Fibroblast of the aortic adventitia (primary cell): ENCODE measurements around the gene ATG2B. TPM values are rescaled to one million over a fixed set of nuclear protein-coding genes. Genes with fewer than 3 reads are reported as not detected.

Experiments used
- DNase-seq: peaks from one replicate; pipeline ENCODE4 v3.0.0-alpha.2; 2010; ENCODE audit warnings: low read depth
- H3K4me3 ChIP-seq: 2 replicates; pipeline ENCODE4 v1.5.1; 2011; ENCODE audit warnings: low read depth, mild to moderate bottlenecking, control low read depth, low read length, moderate library complexity
- CTCF ChIP-seq: IDR thresholded peaks from 2 replicates; pipeline ENCODE4 v1.5.1; 2011; ENCODE audit warnings: mild to moderate bottlenecking, low read length, control low read depth, inconsistent platforms; ENCODE audit not compliant: insufficient read depth
- total RNA-seq: library from RNA; depleted of rRNA; stranded (reverse); fragments of >200 nt; gene quantifications from 2 replicates; pipeline ENCODE4 v1.2.3, GENCODE V29; 2012; ENCODE audit warnings: low replicate concordance

ATG2B gene
- total RNA-seq, 1 donor, result 28.7 TPM

- DNase-seq, result peak; percentile 62
- no peak for TF ChIP-seq CTCF
- no peak overlapping the region for H3K4me3 ChIP-seq
Measured at GRCh38 chr14:96270565-96271420, 92.3 kb downstream of the ATG2B start.

GRCh38 chr14:96269359-96269710 lies 93.8 kb downstream of the ATG2B start:
- no peak overlapping the region for H3K4me3 ChIP-seq
- TF ChIP-seq CTCF, result no peak
- DNase-seq, result no peak

GRCh38 chr14:96268431-96269358 lies 94.4 kb downstream of the ATG2B start:
- no peak for TF ChIP-seq CTCF
- DNase-seq, result peak; percentile 98
- no peak overlapping the region for H3K4me3 ChIP-seq

GRCh38 chr14:96267916-96268315 lies 95.2 kb downstream of the ATG2B start:
- H3K4me3 ChIP-seq, result no peak overlapping the region
- no peak for TF ChIP-seq CTCF
- DNase-seq, result no peak

- DNase-seq, result peak; percentile 92
- no peak for TF ChIP-seq CTCF
- H3K4me3 ChIP-seq, result no peak overlapping the region
Measured at GRCh38 chr14:96267336-96267735, 95.8 kb downstream of the ATG2B start.

GRCh38 chr14:96265383-96266095 lies 97.6 kb downstream of the ATG2B start:
- TF ChIP-seq CTCF, result no peak
- H3K4me3 ChIP-seq, result no peak overlapping the region
- no peak for DNase-seq
